ENCODE data around the gene TOP3B.
"Not testable (repeated sequence)": the region's sequence is repeated elsewhere in the genome, so short reads cannot be mapped to it uniquely, and the experiment has no call there.

The TOP3B gene

DNA sequence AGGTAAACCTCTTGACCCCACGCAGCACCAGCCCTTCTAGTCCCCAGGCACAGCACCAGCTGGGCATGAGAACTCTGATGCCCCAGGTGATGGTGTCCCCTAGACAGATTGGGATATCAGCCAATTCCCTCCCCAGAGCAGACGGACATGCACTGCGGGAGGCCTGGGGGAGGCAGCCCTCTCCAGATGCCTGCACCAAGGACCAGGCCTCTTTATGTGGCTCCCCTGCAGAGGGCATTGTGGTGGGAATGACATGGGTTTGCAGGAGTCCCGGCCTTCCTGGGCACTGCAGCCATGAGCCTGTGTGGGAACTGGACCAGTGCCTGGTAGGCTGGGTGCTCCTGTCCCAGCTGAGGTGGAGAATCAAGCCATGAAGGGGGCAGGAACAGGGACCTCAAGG lies 55.9 kb downstream of the TOP3B start:
- DNase-seq (ENCODE audit: low read depth in 2 of 2): no peak

DNA sequence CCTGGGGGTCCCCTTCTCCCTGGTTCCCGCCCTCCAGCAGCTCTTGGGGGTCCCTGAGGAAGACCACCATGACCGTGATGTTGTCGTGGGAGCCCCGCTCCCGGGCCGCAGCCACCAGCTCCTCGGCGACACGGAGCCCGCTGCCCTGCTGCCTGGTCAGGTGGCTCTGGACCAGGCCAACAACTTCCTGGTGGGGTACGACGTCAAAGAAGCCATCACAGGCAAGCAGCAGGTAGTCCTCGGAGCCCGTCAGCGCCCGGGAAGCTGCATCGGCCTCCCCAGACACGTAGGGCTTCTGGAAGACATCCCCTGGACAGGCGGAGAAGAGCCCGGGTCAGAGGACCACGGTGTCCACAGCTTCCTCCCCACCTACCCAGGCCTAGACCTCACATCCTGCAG lies 59.4 kb downstream of the TOP3B start:
- DNase-seq (ENCODE audit: low read depth in 2 of 2): no peak

DNA sequence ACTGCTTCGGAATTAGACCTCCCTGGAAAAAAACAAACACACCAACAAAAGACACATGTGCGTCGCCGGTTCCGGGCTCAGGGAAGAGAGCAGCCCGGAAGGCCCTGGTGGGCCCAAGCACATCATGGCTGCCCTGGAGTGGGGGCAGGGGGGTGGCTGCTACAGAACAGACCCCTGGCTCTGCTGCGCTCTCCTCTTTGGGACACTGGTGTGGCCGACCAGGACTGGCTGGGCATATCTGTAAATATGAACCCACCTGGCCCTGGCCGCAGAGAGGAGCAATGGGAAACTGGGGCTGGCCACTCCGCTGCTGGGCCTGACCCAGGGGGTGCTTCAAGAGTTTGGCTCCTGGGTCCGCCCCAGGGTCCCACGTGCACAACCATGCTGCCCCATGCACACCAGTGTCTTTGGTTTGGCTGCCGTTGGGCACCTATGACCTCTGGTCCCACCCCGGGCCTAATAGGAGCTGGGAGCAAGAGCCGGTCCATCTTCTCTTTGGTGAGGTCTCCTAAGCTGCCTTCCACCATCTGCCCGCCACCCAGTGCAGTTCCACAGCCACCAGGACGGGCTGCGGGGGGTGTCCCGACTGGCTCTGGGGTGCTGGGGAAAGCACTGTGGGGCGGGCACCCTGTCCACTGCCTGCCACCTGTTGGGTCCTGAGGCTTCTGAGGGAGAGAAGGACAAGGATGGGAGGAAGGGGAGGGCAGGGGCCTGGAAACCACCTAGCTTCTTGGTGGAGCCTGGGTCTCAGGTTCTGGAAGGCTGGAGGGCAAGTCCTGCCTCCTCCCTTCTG lies 60.0 kb downstream of the TOP3B start:
- DNase-seq (ENCODE audit: low read depth in 2 of 2): no peak

DNA sequence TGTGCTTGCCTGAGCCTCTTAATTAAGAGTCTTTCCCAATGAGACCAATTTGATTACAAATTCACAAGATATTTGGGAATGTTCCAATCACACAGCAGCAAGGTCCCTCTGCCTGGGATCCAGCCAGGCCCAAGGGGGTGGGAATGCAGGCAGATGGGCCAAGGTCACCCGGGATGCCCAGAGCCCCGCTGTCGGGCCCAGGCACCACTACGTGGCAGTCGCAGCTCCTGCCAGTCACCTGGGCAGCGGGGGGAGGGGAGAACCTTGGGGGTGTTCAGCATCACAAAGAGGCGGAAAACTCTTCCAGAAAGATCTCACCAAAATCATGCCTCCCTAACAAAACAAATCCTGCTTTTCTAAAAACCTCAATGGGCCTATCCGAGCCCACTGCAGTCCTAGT lies 60.9 kb downstream of the TOP3B start:
- no peak for DNase-seq (ENCODE audit: low read depth in 2 of 2)

- DNase-seq (ENCODE audit: low read depth in 2 of 2): no peak
These were observed 61.3 kb downstream of the TOP3B start for GRCh38 chr22:21921184-21921721.

GRCh38 chr22:21920341-21921183 lies 62.0 kb downstream of the TOP3B start:
- no peak for DNase-seq (ENCODE audit: low read depth in 2 of 2)

- DNase-seq (ENCODE audit: low read depth in 2 of 2): no peak
These were observed 62.9 kb downstream of the TOP3B start for GRCh38 chr22:21919526-21920307.

GRCh38 chr22:21918466-21919185 lies 64.0 kb downstream of the TOP3B start:
- DNase-seq (ENCODE audit: low read depth in 2 of 2): no peak

DNA sequence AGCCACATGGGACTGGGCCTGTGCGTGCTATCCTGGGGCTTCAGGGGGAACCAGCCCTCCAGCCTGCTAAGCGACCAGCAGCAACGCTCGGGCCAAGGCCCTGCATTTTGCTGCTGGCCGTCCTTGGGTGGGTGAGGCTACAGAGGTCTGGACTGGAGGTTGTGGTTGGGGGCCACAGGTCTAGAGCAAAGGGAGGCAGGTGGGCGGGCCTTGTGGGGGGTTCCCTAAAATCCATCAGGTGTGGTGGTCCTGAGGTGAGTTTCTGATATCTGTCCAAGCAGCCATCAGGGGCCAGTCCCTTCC lies 64.7 kb downstream of the TOP3B start:
- no peak for DNase-seq (ENCODE audit: low read depth in 2 of 2)

DNA sequence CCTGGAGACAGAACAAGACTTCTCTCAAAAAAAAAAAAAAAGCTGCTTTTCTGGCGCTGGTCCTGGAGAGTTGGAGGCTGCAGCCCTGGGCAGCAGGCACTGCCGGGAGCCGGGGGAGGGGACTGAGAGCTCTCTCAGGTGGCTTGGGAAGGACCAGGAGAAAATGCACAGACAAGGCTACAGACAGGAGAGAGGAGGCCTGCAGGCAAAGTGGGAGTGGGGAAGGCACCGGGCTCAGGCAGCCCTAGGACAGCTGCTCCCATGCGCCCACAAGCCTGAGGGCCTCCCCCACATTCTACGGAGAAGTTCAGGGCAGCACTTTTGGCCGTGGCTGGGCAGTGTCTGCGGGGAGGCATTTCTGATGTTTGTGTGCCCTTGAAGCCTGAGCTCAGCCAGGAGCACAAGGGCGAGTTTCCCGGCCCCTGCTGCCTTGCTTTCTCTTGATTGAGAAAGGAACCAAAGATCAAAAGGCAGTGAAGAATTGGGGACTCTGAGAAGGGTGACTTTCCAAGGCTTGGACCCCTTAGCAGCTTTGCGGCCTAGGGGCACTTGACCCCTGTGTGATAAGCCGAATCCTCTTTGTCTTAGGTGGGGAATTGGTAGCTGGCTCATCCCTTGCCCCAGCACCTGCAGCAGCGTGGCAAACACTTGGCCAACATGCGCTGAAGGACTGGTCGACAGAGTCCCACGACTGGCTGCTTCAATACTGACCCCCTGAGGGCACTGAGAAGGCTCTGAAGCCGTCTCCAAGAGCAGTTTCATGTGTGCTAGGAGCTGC lies 65.2 kb downstream of the TOP3B start:
- DNase-seq (ENCODE audit: low read depth in 2 of 2): no peak

DNA sequence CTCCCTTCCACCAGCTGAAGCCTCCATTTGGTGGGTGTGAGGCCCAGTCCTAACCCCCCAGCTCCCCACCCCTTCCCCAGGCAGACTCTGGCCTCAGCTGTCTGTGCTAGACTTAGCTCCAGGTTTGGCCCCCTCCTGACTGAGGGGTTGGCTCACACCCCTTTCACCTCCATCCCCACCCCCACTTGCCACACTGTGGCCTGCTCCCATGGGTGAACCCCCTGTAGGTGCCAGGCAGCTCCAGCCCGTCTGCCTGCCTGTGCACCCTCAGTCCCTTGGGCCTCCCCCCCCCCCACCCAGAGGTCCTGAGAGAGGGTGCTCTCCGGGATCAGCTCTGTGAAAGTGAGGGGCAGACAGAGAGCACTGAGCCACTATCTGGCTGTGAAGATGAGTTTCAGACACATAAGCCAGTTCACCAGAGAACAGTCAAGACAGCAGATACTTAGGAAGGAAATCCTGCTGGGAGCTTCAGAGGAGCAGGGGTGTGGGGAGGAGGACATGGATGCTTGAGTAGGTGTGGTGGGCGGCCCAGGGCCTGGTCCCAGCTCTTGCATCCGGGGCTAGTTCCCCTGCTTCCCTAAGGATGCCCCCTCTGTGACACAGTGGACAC lies 66.2 kb downstream of the TOP3B start:
- no peak for DNase-seq (ENCODE audit: low read depth in 2 of 2)

- DNase-seq (ENCODE audit: low read depth in 2 of 2): no peak
These were observed 66.8 kb downstream of the TOP3B start for GRCh38 chr22:21915624-21916308.

DNA sequence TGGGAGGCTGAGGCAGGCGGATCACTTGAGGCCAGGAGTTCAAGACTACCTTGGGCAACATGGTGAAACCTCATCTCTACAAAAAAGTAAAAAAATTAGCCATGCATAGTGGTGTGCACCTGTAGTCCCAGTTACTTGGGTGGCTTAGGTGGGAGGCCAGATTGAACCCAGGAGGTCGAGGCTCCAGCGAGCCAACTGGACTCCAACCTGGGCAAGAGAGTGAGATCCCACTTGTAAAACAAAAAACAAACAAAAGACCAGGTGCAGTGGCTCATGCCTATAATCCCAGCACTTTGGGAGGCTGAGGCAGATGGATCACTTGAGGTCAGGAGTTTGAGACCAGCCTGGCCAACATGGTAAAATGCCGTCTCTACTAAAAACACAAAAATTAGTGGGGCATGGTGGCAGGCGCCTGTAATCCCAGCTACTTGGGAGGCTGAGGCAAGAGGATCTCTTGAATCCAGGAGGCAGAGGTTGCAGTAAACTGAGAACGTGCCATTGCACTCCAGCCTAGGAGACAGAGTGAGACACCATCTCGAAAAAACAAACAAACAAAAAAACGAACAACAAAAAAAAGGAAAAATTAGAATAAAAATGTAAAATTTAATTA lies 68.4 kb downstream of the TOP3B start:
- DNase-seq (ENCODE audit: low read depth in 2 of 2): not testable (repeated sequence)

GRCh38 chr22:21910367-21910766 lies 72.2 kb downstream of the TOP3B start:
- DNase-seq (ENCODE audit: low read depth in 2 of 2): not testable (repeated sequence)

DNA sequence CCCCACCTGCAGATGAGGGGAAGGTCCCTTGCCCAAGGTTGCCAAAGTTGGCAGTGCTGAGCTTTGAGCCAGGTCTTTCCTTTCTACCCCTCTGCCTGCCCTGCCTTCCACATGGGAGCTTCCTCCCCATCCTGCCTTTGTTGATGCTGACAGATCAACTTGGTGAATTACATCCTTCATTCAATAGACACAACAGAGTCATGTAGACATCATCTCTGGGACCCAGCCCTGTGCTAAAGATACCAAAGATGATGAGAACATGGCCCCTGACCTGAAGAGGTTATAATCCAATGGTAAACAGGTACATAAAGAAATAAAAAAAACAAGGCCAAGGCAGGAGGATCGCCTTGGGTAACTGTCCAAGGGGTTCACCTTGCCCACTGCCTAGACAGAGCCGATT lies 72.7 kb downstream of the TOP3B start:
- no peak for DNase-seq (ENCODE audit: low read depth in 2 of 2)

DNA sequence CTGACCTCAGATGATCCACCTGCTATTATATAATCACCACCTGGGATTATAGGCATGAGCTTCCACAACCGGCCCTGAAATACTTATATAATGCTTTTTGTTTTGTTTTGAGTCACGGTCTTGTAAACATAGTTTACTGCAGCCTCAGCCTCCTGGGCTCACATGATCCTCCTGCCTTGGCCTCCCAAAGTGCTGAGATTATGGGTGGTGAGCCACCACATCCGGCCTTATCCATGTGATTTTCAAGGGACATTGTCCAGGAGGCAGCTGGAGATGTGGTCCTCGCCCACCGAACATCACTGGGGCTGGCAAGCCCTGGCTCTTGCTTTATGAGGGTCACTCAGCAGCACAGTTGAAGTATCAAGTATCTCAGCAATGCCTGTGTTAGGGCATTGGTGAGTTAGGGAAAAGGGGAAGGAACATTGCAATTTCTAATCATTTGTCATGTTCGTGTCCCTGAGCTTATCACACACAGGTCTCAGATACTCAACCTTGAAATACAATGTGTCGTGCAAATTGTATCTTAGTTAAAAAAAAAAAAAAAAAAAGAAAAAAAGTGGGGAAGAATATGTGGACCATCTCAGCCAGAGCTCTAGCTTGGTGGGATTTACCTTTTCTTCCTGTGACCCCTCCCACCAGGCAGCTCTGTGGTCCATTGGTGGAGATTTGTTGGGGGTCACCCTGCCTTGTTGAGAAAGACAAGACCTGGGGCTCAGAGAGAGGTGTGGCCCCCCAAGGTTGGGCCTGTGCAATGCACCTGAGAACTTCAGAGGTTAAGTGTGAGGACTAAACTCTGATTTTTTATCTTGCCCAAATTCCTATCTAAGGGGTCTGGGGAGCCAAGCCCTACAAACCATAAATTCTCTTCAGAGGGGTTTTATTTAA lies 74.7 kb downstream of the TOP3B start:
- DNase-seq (ENCODE audit: low read depth in 2 of 2): no peak

All from stimulated activated CD8-positive, alpha-beta memory T cell treated with anti-CD3 and anti-CD28 coated beads, Interleukin-2, amount 100 ng/mL, for 48 hours (primary cell).